ENCODE results near the gene KRT10.

KRT10 gene

DNA sequence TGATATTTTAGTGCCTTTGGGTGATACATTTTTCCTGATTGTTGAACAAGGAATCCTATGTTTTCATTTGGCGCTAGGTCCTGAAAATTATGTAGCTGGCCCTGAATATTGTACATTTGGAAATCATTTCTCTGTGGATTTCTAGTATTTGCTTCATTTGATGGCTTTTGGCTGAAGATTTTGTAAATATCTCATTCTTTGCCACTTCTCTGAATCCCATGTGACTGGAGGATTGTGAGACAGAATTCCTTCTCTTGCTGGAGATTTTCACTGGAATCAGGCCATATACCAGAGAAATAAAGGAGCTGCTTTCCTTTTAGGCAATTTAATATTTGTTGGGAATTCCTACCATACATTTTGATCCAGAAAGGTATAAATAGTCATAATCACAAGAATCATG is 31.3 kb downstream of the KRT10 start:
- H3K27me3 ChIP-seq (ENCODE audit: insufficient read depth, low read length), result peaks cover 32% of the 10 kb centered on the region
- no peaks in the 10 kb centered on the region for H3K9me3 ChIP-seq (ENCODE audit: low read length)
- H2AFZ ChIP-seq (ENCODE audit: low read depth, low read length), result no peak overlapping the region
- no peak overlapping the region for H3K4me3 ChIP-seq (ENCODE audit: low read length)
- no peaks in the 10 kb centered on the region for H3K4me1 ChIP-seq (ENCODE audit: insufficient read depth, low read length)
- H3K36me3 ChIP-seq (ENCODE audit: insufficient read depth, low read length), result no peaks in the 10 kb centered on the region

- H3K27me3 ChIP-seq (ENCODE audit: insufficient read depth, low read length), result peaks cover 9% of the 10 kb centered on the region
- no peaks in the 10 kb centered on the region for H3K4me1 ChIP-seq (ENCODE audit: insufficient read depth, low read length)
- no peaks in the 10 kb centered on the region for H3K36me3 ChIP-seq (ENCODE audit: insufficient read depth, low read length)
- no peaks in the 10 kb centered on the region for H3K9me3 ChIP-seq (ENCODE audit: low read length)
- no peak within 1 kb of the TSS for H3K4me3 ChIP-seq (ENCODE audit: low read length)
- H2AFZ ChIP-seq (ENCODE audit: low read depth, low read length), result no peak within 1 kb of the TSS
These were observed 40.0 kb downstream of the KRT10 start, which contains the start of gene KRT27 for GRCh38 chr17:40782450-40782849. KRT27 (minus strand) TSS chr17:40782550; CDS start chr17:40782493, 57 bp downstream.

GRCh38 chr17:40779181-40779909 is 43.1 kb downstream of the KRT10 start:
- Histone ChIP-seq H3K9me3 (ENCODE audit: low read length) (no peaks in the 10 kb centered on the region), H3K4me3 (ENCODE audit: low read length) (no peak overlapping the region), H2AFZ (ENCODE audit: low read depth, low read length) (no peak overlapping the region), H3K4me1 (ENCODE audit: insufficient read depth, low read length) (no peaks in the 10 kb centered on the region), H3K27me3 (ENCODE audit: insufficient read depth, low read length) (peaks cover 8% of the 10 kb centered on the region), H3K36me3 (ENCODE audit: insufficient read depth, low read length) (no peaks in the 10 kb centered on the region)

DNA sequence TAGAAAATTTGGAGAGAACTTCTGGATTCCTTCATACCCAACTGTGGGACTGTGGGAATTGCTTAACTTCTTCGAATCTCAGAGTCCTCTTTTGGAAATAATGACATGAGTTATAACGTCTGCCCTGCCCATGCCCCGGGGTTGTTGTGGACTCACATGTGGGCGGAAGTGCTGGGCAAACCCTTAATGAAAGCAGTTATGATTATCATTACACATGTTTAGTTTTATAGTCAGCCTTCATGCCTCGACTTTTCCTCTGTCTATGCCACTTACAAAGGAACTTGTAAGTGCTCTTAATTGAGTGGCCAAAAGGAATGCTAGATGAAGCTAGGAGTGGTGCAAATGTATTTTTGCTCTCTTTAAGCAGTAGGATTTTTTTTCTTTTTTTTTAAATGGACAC is 44.0 kb downstream of the KRT10 start:
- Histone ChIP-seq H3K4me1 (ENCODE audit: insufficient read depth, low read length) (no peaks in the 10 kb centered on the region), H3K4me3 (ENCODE audit: low read length) (no peak overlapping the region), H2AFZ (ENCODE audit: low read depth, low read length) (no peak overlapping the region), H3K27me3 (ENCODE audit: insufficient read depth, low read length) (peaks cover 8% of the 10 kb centered on the region), H3K9me3 (ENCODE audit: low read length) (no peaks in the 10 kb centered on the region), H3K36me3 (ENCODE audit: insufficient read depth, low read length) (no peaks in the 10 kb centered on the region)

DNA sequence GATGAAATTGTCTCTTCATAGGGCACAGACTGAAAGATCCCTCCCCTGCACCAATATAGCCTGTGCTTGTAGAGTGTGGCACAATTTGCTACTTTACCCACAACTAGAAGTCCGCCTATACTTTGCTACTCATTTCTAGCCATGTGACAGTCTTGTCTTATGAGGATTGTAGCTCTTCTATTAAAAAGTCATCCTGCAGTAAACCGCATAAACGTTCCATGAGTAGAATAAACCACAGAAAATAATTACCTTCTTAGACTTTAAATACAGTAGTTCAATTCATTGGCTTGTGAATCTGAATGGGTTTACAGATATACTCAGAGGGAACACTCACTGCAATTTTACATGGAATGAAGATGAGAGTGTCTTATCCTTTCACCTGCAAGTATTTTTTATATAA is 44.4 kb downstream of the KRT10 start:
- H3K27me3 ChIP-seq (ENCODE audit: insufficient read depth, low read length), result peaks cover 8% of the 10 kb centered on the region
- H3K4me1 ChIP-seq (ENCODE audit: insufficient read depth, low read length), result no peaks in the 10 kb centered on the region
- H3K4me3 ChIP-seq (ENCODE audit: low read length), result no peak overlapping the region
- H3K36me3 ChIP-seq (ENCODE audit: insufficient read depth, low read length), result no peaks in the 10 kb centered on the region
- H3K9me3 ChIP-seq (ENCODE audit: low read length), result no peaks in the 10 kb centered on the region
- no peak overlapping the region for H2AFZ ChIP-seq (ENCODE audit: low read depth, low read length)

- Histone ChIP-seq H3K9me3 (ENCODE audit: low read length) (no peaks in the 10 kb centered on the region), H3K4me1 (ENCODE audit: insufficient read depth, low read length) (no peaks in the 10 kb centered on the region), H3K36me3 (ENCODE audit: insufficient read depth, low read length) (no peaks in the 10 kb centered on the region), H3K4me3 (ENCODE audit: low read length) (no peak overlapping the region), H2AFZ (ENCODE audit: low read depth, low read length) (no peak overlapping the region), H3K27me3 (ENCODE audit: insufficient read depth, low read length) (peaks cover 8% of the 10 kb centered on the region)
These were observed 45.0 kb downstream of the KRT10 start for GRCh38 chr17:40777459-40777858.

GRCh38 chr17:40775945-40776344 is 46.5 kb downstream of the KRT10 start:
- Histone ChIP-seq H3K4me1 (ENCODE audit: insufficient read depth, low read length) (no peaks in the 10 kb centered on the region), H2AFZ (ENCODE audit: low read depth, low read length) (peak overlapping the region; percentile 26), H3K27me3 (ENCODE audit: insufficient read depth, low read length) (peaks cover 8% of the 10 kb centered on the region), H3K9me3 (ENCODE audit: low read length) (no peaks in the 10 kb centered on the region), H3K36me3 (ENCODE audit: insufficient read depth, low read length) (no peaks in the 10 kb centered on the region), H3K4me3 (ENCODE audit: low read length) (no peak overlapping the region)

- Histone ChIP-seq H3K9me3 (ENCODE audit: low read length) (no peaks in the 10 kb centered on the region), H3K4me1 (ENCODE audit: insufficient read depth, low read length) (no peaks in the 10 kb centered on the region), H2AFZ (ENCODE audit: low read depth, low read length) (no peak within 1 kb of the TSS), H3K27me3 (ENCODE audit: insufficient read depth, low read length) (peaks cover 6% of the 10 kb centered on the region), H3K36me3 (ENCODE audit: insufficient read depth, low read length) (no peaks in the 10 kb centered on the region), H3K4me3 (ENCODE audit: low read length) (no peak within 1 kb of the TSS)
These were observed 50.3 kb downstream of the KRT10 start, which contains the start of gene KRT26 for GRCh38 chr17:40772101-40772500. KRT26 (minus strand) TSS chr17:40772201; CDS start chr17:40772113, 88 bp downstream.
